ENCODE measurements around the gene JPT1.
"Not testable (repeated sequence)": the region's sequence is repeated elsewhere in the genome, so short reads cannot be mapped to it uniquely, and the experiment has no call there.

JPT1 gene

DNA sequence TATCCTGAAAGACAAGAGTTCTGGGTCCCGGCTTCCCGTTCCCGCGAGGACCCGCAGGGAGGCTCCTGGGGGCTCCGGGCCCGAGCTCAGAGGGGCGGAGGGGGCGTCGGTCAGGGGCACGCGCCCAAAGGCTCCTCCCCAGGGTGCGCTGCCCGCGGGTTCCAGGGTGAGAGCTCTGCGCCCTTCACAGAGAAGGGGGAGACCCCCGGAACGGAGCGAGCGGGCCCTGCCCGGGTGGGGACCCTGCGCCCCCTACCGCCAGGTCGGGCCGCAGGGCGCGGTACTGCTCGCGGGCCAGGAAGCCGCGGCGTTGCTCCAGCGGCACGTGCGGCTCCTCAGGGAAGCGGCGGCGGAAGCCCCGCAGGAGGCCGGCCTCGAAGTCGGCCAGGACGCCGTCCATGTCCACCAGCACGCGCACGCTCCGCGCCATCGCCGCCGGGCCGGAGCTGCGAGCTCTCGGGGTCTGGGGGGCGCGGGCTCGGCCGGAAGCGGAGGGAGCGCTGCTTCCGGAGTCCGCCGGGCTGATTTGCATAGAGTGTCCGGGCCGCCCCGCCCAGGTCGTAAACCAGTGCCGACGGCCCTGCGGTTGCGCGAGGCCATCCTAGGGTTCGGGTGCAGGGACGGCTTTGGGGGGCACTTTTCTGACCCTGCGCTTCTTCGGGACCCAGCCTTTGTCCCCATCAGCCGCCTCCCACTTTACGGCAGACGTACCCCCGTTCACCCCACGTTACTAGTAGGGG, 22.9 kb downstream of the JPT1 start, which contains the start of gene NT5C:
TSS of gene NT5C (minus strand) at position 465 of the 740 bp plus-strand sequence. CDS start at position 430, 35 bp downstream.
- in situ Hi-C loops (cut with MboI; ENCODE audit: low sequenced_read_pairs) = no loop called here

DNA sequence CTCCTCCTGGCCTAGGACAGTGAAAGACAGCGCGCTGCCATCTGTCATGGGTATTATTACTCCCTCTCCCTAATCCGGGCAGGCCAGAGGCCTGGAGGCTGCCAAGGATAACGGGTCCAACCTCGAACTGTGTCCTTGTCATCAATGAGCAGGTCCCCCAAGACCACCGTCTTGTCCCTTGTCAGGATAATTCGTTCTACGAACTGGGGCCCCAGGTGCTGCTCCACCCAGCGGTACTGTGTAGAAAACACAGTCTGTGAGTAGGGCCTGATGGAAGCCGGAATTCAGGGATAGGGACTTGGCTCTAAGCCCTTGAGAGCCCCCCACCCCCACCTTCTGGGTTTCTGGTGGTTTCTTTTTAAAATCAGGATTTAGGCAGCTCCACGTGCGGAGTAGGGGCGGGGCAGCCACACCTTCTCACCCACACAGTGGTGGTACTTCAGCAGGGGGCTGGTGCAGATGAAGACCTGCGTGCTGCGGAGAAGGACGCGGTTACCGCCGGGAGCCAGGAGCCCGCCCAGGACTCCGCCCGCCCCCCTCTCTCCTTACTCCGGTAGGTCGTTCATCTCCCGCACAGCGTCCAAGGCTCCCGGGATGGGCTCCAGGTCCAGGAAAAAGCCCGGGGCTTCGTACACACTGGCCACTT, 23.6 kb downstream of the JPT1 start:
- in situ Hi-C loops (cut with MboI; ENCODE audit: low sequenced_read_pairs) = no loop called here

DNA sequence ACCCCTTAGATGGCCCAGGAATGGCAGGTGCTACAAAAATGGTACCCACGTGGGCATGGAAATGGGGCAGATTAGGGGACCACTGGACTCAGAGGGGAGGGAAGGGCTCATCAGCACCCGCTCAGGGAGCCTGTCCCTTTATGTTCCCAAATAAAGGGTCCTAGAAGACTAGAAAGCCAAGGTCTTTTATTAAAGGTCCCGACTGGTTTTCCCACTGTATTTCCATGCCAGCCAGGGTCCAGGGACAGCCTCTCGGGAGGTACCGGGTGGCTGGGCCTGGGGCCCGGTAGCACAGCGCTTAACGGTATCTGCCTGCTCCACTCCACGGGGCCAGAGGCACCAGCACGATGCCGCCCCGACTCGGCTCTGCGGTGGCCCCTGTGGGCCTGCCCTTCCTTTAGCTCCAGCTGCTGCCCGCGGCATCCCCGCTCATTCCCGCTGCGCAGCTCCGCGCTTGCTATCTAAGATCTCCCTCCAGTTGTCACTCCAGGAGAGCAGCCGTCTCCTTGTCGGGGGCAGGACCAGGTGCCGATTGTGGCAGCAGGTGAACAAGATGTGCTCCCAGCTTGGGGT, 24.2 kb downstream of the JPT1 start:
- in situ Hi-C loops (cut with MboI; ENCODE audit: low sequenced_read_pairs) = no loop called here

DNA sequence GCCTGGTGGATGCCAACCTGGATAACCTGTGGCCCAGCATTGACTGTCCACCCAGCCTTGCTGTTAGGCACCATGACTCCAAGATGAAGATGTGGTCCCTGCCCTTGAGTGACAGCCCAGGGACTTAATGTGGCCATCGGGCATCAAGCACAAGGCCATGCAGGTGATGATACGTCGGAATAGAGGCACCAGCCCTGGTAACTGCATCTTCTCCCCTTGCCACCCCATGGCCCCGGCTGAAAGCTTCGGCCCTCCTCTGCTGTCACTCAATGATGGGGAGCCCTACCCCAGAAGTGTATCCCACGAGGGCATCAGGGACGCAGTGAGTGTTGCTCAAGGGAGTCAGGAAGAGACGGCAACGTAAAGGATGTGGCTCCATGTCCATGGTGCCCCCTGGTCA, 24.7 kb downstream of the JPT1 start:
- in situ Hi-C loops (cut with MboI; ENCODE audit: low sequenced_read_pairs) = no loop called here

DNA sequence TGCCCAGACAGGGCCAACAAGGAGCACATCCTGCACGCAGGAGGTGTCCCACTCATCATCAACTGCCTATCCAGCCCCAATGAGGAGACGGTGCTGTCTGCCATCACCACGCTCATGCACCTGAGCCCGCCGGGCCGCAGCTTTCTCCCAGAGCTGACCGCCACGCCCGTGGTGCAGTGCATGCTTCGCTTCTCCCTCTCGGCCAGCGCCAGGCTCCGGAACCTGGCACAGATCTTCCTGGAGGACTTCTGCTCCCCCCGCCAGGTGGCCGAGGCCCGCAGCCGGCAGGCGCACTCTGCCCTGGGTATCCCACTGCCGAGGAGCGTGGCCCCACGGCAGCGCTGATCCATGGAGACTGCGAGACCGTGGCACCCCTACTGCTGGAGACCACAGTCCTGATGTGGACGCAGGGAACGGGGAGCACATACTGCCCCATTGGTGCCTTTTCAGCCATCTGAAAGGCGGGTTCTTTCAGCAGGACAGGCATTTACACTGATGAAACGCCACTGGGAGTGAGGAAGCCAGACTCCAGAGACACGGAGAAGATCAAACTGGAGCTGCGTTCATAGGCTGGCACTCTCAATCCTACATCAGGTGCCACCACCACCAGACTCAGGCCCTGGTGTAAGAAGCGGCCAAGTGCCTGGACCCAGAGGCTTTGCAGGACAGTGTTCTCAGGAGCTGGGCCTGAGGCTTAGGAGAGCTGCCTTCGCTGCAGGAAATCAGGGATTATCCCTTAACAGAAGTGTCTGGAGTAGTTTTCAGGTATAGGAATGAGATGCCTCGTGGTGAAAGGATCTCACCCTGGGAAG, 25.4 kb downstream of the JPT1 start:
- in situ Hi-C loops (cut with MboI; ENCODE audit: low sequenced_read_pairs) = no loop called here

DNA sequence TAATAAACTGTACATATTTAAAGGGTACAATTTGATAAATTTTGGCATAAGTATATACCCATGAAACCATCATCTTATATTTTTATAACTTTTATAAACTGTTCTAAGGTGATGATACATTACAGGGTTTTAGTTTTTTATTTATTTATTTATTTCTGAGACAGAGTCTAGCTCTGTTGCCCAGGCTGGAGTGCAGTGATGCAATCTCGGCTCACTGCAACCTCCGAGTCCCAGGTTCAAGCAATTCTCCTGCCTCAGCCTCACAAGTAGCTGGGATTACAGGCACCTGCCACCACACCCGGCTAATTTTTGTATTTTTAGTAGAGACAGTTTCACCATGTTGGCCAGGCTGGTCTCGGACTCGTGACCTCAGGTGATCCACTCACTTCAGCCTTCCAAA, 26.4 kb downstream of the JPT1 start:
- in situ Hi-C loops (cut with MboI; ENCODE audit: low sequenced_read_pairs) = not testable (repeated sequence)

DNA sequence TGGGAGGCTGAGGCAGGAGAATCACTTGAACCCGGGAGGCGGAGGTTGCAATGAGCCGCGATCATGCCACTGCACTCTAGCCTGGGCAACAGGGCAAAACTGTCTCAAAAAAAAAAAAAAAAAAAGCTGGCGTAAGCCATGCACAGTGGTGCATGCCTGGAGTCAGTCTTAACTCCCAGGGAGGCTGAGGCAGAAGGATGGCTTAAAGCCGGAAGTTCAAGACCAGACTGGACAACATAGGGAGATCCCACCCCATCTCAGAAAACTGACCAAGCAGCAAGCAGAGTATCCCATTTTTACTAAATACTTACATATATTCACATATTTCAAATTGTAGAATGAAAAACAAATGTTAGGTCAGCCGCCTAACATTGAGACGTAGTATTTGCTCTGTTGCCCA, 27.4 kb downstream of the JPT1 start:
- in situ Hi-C loops (cut with MboI; ENCODE audit: low sequenced_read_pairs) = no loop called here

DNA sequence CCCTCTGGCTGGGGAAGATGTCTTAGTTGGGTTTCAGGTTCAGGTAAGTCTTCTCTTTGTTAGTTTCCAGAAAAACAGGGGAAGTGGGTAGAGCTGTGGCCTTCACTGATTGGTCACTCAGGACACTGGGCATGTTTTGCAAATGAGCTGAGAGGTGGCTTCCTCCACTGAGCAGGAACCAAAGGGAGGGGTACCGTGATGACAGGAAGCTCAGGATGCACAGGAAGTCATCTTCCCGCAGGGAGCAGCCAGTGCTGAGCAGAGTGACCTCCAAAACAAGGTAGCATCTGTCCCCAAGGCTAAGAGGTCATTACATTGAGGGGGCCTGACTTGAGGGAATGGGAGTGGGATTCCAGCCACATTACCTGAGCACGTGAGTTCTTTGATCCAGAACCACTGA, 28.3 kb downstream of the JPT1 start:
- in situ Hi-C loops (cut with MboI; ENCODE audit: low sequenced_read_pairs) = no loop called here

DNA sequence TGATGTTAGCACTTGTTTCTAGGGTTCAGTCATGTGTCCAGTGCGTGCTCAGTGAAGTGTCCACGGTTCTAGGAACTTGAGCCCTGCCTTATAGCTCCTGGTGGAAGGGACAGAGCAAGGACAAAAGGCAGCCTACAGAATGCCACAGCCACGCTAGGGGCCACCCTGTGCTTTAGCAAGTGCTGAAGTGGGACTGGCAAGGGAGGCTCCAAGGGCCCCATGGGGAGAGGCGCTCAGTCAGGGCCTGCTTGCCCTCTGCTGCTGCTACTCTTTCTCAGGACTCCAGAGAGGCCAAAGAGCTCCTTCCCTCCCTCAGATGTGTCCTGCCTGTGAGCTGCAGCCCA, 29.5 kb downstream of the JPT1 start:
- in situ Hi-C loops (cut with MboI; ENCODE audit: low sequenced_read_pairs) = no loop called here

DNA sequence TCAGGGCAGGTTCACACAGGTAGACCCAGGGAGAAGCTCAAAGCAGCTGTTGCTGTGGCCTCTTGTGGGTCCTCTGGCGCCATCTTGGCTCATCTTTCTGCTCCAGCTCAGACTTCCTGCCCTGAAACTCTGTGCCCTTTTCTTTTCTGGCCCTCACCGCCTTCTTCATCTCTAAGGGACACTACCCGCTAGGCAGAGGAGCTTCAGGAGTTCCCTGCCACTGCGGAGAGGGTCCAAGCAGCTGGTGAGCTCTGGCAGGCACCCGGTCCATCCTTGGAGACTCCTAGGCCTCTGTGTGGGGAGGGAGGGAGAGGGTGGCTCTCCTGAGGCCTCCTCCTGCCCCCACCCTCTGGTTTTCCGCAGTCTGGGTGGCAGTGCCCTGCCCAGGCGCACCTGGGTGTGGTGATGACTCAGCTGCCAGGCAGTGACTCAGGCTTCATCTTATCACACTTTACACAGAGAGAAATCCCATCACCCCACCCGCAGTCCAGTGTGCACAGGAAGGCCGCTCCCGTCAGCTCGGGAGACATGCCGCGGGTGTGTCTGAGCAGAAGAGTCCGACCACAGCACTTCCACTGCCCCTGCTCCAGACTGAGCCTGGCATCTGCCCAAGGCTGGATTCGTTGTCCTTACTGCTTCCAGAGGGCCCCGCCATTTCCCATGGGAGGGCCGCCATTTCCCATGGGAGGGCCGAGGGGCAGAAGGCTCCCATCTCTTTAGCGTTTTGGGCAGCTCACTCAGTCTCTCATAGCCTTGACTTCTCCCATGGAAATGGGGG, 30.1 kb downstream of the JPT1 start:
- in situ Hi-C loops (cut with MboI; ENCODE audit: low sequenced_read_pairs) = no loop called here

DNA sequence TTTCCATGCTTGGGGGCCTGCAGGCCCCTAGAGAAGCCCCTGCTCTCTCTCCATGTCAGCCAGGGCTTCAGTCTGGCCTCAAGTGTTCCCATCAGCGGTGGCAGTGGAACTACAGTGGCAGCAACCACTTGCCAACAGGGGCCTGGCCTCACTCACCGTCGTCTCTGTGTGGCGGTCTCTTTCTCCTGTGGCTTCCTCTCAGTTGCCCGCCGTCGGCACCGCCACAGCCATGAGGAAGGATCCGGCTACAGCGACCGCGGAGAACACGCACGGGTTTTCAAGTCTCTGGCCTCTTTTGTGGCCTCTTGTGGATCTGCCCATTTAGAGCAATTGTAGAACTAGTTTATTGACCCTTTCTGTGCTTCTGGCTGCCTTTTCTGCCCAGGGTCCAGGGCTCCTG, 36.0 kb downstream of the JPT1 start:
- in situ Hi-C loops (cut with MboI; ENCODE audit: low sequenced_read_pairs) = no loop called here

DNA sequence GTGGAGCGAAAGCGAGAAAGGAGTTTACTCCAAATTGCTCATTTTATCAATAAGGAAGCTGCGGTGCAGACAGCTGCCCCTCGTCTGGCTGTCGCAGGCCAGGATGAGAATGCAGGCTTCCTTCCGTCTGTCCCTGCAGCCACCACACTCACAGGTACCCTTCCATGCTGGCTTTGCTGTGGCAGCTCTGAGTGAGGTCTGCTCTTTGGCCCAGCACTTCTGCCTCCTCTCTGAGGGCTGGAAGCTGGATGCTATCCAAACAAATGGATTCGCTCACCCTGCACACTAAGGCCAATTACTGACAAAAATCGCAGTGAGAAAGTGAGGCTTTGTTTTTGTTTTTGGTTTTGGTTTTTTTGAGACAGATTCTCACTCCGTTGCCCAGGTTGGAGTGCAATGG, 37.6 kb downstream of the JPT1 start:
- in situ Hi-C loops (cut with MboI; ENCODE audit: low sequenced_read_pairs) = no loop called here

DNA sequence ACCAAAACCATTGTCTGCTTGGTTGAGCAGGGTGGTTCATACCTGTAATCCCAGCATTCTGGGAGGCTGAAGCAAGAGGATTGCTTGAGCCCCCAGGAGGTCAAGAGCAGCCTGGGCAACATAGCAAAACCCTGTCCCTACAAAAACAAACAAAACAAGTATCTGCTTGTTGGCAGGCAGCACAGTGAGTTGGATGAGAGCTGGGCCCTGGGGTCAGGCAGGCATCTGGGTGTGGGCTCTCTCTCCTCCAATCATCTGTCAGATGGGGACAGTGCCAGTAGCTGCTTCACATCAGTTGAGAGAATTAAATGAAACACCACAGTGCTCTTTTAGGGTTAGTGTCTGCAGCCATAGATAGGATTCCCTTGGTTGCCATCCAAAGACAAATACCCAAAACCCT, 38.8 kb downstream of the JPT1 start:
- in situ Hi-C loops (cut with MboI; ENCODE audit: low sequenced_read_pairs) = no loop called here

DNA sequence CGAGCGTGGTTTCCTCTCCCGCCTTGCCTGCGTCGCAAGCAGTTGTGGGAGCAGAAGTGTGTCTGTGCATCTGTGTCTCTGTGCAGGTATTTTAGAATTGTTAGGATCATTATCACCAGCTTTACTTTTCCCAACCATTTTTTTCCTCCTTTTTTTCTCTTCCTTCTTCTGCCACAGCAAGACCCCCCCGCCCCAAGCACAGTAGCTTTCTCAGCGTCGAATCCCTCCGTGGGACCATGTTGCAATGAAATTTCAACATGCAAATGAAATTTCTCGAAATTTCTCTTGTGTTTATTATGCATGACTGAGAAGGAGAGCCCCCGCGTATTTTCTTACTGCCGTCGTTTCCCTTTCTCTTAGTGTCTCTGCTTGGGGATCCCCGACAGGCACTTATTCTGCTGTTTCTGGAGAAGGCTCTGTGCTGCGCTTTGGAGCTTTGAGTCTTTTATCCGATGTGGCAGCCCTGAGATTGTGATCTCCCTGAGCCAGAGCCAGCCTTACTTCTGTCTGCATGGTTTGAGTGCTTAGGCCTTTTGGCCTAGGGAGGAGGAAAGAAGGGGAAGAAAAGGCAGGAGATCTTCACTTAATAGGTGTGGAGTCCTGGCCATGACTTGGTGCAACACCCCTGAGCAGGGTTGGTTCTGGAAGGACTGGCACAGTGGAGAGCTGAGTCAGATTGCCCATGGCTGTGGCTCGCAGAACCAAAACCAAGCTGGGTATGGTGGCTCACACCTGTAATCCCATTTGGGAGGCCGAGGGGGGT, 39.6 kb downstream of the JPT1 start:
- in situ Hi-C loops (cut with MboI; ENCODE audit: low sequenced_read_pairs) = no loop called here

DNA sequence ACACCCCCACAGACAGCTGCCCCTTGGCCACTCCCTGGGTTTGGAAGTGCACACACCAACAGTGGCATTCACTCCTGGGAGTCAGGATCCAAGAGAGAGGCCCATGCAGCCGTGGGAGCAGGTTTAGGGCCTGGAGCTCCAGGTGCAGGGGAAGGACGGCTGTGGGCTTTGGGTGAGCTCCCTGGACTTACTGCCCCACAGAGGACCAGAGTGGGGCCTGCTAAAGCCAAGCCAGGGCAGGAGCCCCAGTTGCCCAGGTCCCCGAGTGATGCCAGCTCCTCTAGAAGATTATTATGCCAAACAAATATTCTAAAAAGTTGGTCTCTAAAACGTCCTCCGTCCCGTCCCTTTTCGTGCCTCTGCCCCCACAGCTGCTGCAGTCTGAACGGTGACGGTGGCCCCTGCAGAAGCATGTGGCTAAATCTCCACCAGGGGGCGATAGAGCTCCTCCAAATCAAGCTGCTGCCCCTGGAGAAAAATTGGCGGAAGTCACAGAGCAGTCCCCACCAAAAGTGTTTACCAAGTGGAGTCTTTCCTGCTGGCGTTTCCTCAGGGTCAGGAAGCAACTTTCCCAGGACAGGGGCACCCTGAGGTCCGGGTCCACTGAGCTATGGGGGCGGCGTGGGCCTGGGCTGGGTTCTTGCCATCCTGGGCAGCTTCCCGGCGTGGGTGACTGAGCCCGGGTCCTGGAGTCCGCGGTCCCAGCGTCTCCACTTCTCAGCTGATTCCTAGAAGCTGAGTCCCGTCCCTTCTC, 40.3 kb downstream of the JPT1 start:
- in situ Hi-C loops (cut with MboI; ENCODE audit: low sequenced_read_pairs) = no loop called here

DNA sequence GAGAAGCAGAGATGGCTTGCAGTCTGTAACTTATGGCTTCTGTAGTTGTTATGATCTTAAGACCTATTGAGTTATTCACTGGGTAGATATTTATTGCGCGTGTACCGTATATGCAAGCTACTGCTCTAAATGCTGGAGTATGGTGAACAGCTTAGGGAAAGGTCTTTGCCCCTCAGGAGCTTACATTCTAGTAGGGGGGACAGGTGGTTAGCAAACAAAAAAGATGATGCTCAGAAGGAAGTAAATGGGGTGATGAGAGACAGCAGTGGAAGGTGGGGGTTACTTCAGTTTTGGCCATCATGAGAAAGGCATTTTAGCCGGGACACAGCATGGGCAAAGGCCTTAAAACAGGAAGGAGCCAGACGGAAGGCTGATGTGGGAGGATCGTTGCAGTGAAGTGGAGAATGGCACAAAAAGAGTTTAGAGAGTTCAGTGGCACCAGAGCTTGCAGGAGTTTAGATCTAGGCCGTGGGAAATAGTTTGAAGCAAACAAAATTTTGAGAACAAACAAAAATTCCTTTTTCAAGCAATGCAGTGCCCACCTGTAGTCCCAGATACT, 42.5 kb downstream of the JPT1 start:
- in situ Hi-C loops (cut with MboI; ENCODE audit: low sequenced_read_pairs) = no loop called here

DNA sequence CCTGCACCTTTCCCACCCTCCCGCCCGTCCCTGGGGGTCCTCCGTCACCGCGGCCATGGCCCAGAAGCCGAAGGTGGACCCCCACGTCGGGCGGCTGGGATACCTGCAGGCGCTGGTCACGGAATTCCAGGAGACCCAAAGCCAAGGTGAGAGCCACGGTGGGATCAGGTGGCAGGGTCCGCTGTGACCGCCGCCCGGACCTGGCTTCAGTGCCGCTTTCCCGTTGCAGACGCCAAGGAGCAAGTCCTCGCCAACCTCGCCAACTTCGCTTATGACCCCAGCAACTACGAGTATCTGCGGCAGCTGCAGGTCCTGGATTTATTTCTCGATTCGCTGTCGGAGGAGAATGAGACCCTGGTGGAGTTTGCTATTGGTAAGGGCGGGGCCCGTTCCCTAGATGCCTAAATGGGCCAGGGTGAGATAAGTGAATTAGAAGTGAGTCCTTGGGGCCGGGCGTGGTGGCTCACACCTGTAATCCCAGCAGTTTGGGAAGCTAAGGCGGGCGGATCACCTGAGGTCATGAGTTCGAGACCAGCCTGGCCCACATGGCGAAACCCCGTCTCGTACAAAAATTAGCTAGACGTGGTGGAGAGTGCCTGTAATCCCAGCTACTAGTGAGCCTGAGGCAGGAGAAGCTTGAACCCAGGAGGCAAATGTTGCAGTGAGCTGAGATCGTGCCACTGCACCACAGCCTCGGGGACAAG, 43.9 kb downstream of the JPT1 start:
- in situ Hi-C loops (cut with MboI; ENCODE audit: low sequenced_read_pairs) = no loop called here

DNA sequence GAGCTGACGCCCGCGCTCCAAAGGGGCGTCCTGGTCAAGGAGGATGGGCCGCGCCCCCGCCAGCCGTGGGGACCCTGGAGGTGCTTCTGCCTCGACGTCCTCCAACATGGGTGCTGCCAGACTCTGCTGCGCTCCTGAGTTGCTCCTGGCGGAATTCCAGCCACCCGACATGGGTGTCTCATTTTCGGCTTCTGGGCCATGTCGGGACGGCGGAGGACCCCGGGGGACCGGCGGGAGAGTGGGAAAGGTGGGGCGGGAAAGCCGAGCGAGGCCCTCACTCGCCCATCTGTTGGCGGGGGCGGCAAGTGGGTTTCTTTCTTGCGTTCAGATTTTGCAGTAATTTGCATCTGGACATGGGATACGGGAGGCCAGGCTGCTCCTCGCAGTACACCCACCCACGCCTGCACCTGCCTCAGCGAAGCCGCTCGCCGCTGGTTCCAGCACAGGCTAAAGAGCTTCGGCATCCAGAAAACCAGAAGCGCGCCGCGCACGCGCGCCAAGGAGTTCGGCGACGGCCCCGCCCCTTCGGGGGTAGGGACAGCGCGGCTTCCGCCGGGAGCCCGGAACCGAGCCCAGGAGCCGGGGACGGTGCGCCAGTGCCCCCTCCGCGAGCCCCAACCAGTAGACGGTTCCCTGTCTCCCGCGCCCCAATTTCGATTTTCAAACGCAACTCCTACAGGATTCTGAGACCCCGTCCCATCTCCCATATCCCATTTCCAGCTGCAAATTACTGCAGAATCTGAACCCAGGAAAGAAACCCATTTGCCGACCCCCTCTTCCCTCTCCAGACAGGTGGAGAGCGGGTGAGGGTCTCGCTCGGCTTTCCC, 44.7 kb downstream of the JPT1 start, which contains the start of gene ARMC7:
TSS of gene ARMC7 (plus strand) at position 563 of the 827 bp plus-strand sequence. CDS start 320 bp downstream, outside the sequence.
- in situ Hi-C loops (cut with MboI; ENCODE audit: low sequenced_read_pairs) = no loop called here
